Ectodermal cell (in vitro differentiated cells): Measurements from ENCODE around the gene SMIM22.

Experiments
- H3K27ac ChIP-seq: 2 replicates; pipeline ENCODE4 v1.7.0; 2013; ENCODE audit warnings: mild to moderate bottlenecking, low read depth, low read length; ENCODE audit not compliant: insufficient read depth, poor library complexity, severe bottlenecking
- H3K27me3 ChIP-seq: 2 replicates; pipeline ENCODE4 v1.7.0; 2013; ENCODE audit warnings: mild to moderate bottlenecking, low read length; ENCODE audit not compliant: insufficient read depth, control insufficient read depth, poor library complexity, severe bottlenecking
- H3K36me3 ChIP-seq: one replicate; pipeline ENCODE4 v1.7.0; 2013; ENCODE audit warnings: low read length; ENCODE audit not compliant: control insufficient read depth, insufficient read depth
- H3K4me1 ChIP-seq: one replicate; pipeline ENCODE4 v1.7.0; 2013; ENCODE audit warnings: low read length; ENCODE audit not compliant: control insufficient read depth, insufficient read depth
- H3K4me3 ChIP-seq: 2 replicates; pipeline ENCODE4 v1.7.0; 2013; ENCODE audit warnings: low read depth, low read length, control low read depth; ENCODE audit not compliant: insufficient read depth
- H3K9me3 ChIP-seq: 2 replicates; pipeline ENCODE4 v1.7.0; 2013; ENCODE audit warnings: mild to moderate bottlenecking, low read length, moderate library complexity; ENCODE audit not compliant: control insufficient read depth
- WGBS, 2 experiments: methylation state at CpG; one replicate each; pipeline ENCODE4 v1.1.7; 2013; ENCODE audit warnings: missing lambda C conversion rate in 2 of 2; 5-methylcytosine and 5-hydroxymethylcytosine counted together

The SMIM22 gene

DNA sequence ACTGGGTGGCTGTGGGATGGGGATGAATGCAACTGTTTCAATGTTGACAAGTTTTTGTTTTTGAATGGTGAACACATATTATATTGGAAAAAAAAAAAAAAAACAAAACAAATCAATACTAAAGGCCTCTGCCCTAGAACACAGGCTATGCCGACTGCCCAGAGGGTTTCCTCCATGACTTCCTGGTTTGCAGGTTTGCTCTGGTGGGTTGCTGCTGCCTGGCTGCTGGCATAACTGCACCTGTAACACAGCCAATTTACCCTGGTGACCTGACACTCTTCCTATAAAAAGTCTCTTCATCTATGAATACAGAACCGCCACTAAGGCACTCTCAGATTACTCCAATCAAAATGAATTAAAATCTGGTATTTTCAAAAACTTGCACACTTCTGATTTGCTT, 41.6 kb downstream of the SMIM22 start:
- 87 to 96% methylated on average over 2 of the region's 2 CpGs for WGBS, 2 experiments
- Histone ChIP-seq H3K4me3 (no peak overlapping the region), H3K27ac (no peak overlapping the region), H3K27me3 (no peaks in the 10 kb centered on the region), H3K4me1 (no peaks in the 10 kb centered on the region), H3K9me3 (no peaks in the 10 kb centered on the region), H3K36me3 (peaks cover 27% of the 10 kb centered on the region)

DNA sequence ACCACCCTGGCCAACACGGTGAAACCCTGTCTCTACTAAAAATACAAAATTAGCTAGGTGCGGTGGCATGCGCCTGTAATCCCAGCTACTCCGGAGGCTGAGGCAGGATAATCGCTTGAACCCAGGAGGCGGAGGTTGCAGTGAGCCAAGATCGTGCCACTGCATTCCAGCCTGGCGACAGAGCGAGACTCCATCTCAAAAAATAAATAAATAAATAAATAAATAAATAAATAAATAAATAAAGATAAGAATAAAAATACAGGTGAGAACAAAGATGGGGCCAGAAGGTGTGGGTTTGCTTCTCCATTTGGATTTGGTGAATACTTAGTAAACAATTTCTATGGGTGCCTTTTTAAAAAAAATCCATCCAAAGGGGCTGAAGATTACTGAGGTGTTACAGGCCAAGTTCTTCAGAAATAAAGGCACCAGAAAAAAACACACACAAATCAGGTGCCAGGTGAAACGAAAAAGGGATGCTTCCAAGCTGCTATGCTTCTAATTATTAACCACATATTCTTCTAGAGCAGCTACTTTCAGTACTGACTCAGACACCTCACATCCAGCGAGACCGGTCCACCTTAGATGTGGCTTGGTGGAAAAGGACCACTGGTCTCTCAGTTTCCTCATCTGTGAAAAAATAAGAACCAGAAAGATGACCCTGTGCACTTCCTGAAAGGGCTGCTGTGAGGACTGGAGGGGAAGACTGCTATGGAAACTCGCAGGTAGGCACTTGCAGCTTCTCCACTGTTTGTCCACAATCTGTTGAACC, 42.7 kb downstream of the SMIM22 start:
- Histone ChIP-seq H3K27me3 (no peaks in the 10 kb centered on the region), H3K27ac (no peak overlapping the region), H3K4me3 (no peak overlapping the region), H3K9me3 (no peaks in the 10 kb centered on the region), H3K36me3 (peaks cover 34% of the 10 kb centered on the region), H3K4me1 (no peaks in the 10 kb centered on the region)
- WGBS, 2 experiments: 93 to 95% methylated on average over 11 of the region's 13 CpGs

- Histone ChIP-seq H3K27ac (no peak overlapping the region), H3K4me1 (no peaks in the 10 kb centered on the region), H3K36me3 (peaks cover 47% of the 10 kb centered on the region), H3K27me3 (no peaks in the 10 kb centered on the region), H3K4me3 (no peak overlapping the region), H3K9me3 (no peaks in the 10 kb centered on the region)
- 93 to 95% methylated on average over 5 of the region's 5 CpGs for WGBS, 2 experiments
Observed at GRCh38 chr16:4839942-4840341, 44.8 kb downstream of the SMIM22 start.

DNA sequence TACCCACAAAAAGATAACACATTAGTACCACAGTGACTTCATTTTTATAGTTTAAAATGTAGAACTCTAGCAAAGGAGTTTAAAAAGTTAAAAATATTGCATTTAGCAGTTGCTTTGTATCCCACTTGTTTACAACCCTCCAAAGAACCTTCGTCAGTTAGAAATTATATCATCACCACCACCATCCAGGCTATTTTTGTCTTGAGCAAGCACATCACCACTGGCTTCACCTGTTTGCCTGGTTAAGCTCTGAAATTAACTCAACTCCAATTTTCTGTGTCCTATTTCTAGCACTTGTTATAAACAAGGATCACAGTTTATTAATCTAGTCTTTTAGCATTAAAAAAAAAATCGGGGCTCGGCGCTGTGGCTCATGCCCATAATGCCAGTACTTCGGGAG, 45.8 kb downstream of the SMIM22 start:
- Histone ChIP-seq H3K4me3 (no peak overlapping the region), H3K4me1 (peaks cover 4% of the 10 kb centered on the region), H3K27ac (no peak overlapping the region), H3K9me3 (no peaks in the 10 kb centered on the region), H3K36me3 (peaks cover 49% of the 10 kb centered on the region), H3K27me3 (no peaks in the 10 kb centered on the region)
- 74 to 78% methylated on average over 5 of the region's 5 CpGs for WGBS, 2 experiments
